Stimulated activated CD8-positive, alpha-beta memory T cell treated with anti-CD3 and anti-CD28 coated beads, Interleukin-15, amount 100 ng/mL, for 48 hours (primary cell): ENCODE measurements around the gene AHCYL1.
A peak's percentile ranks its signal among the peaks of the same experiment; 100 is the strongest.
"Not testable (repeated sequence)": the region's sequence is repeated elsewhere in the genome, so short reads cannot be mapped to it uniquely, and the experiment has no call there.

Source experiments
- DNase-seq, 2 donors: peaks; one replicate each; pipeline ENCODE4 v3.0.0-alpha.2; 2020; ENCODE audit warnings: low read depth in 2 of 2

AHCYL1 gene

GRCh38 chr1:109997204-109997866, 12.8 kb downstream of the AHCYL1 start:
- no peak for DNase-seq

- DNase-seq: no peak
These were observed 13.3 kb downstream of the AHCYL1 start for GRCh38 chr1:109997867-109998229.

GRCh38 chr1:110002695-110003094, 18.1 kb downstream of the AHCYL1 start:
- no peak for DNase-seq

GRCh38 chr1:110003747-110004428, 19.3 kb downstream of the AHCYL1 start:
- DNase-seq: peak in 1 of 2 donors; percentile 17

- DNase-seq: no peak
These were observed 20.0 kb downstream of the AHCYL1 start for GRCh38 chr1:110004583-110004982.

GRCh38 chr1:110005971-110006370, 21.4 kb downstream of the AHCYL1 start:
- no peak for DNase-seq

- no peak for DNase-seq
These were observed 22.0 kb downstream of the AHCYL1 start for GRCh38 chr1:110006516-110006915.

GRCh38 chr1:110007046-110007830, 22.7 kb downstream of the AHCYL1 start:
- no peak for DNase-seq

GRCh38 chr1:110008971-110009565, 24.5 kb downstream of the AHCYL1 start:
- DNase-seq: no peak

GRCh38 chr1:110011527-110012041, 27.0 kb downstream of the AHCYL1 start:
- no peak for DNase-seq

- no peak for DNase-seq
These were observed 27.7 kb downstream of the AHCYL1 start for GRCh38 chr1:110012100-110012780.

- no peak for DNase-seq
These were observed 33.2 kb downstream of the AHCYL1 start for GRCh38 chr1:110017792-110018191.

- no peak for DNase-seq
These were observed 33.8 kb downstream of the AHCYL1 start for GRCh38 chr1:110018396-110018795.

GRCh38 chr1:110019770-110020169, 35.2 kb downstream of the AHCYL1 start:
- no peak for DNase-seq

- no peak for DNase-seq
These were observed 36.7 kb downstream of the AHCYL1 start for GRCh38 chr1:110021285-110021684.

GRCh38 chr1:110024613-110025012, 40.0 kb downstream of the AHCYL1 start:
- DNase-seq: no peak

- not testable (repeated sequence) for DNase-seq
These were observed 46.1 kb downstream of the AHCYL1 start for GRCh38 chr1:110030687-110031086.

- DNase-seq: no peak
These were observed 47.8 kb downstream of the AHCYL1 start for GRCh38 chr1:110032327-110032726.

- DNase-seq: no peak
These were observed 48.9 kb downstream of the AHCYL1 start for GRCh38 chr1:110033421-110033820.

- DNase-seq: no peak
These were observed 49.5 kb downstream of the AHCYL1 start for GRCh38 chr1:110034040-110034450.

- DNase-seq: peak; percentile 82 to 83
These were observed 50.1 kb downstream of the AHCYL1 start, which contains the start of gene STRIP1 for GRCh38 chr1:110034451-110035235. STRIP1 (plus strand) TSS chr1:110034624; CDS start chr1:110034638, 14 bp downstream.
